ENCODE data around the gene TCF3. TPM values are rescaled to one million over a fixed set of nuclear protein-coding genes. Genes with fewer than 3 reads are reported as not detected.
"Not testable (repeated sequence)": the region's sequence is repeated elsewhere in the genome, so short reads cannot be mapped to it uniquely, and the experiment has no call there.

Gene TCF3
- total and polyA plus RNA-seq, 9 donors: 17.0 to 85.3 (median 60.7) TPM

DNA sequence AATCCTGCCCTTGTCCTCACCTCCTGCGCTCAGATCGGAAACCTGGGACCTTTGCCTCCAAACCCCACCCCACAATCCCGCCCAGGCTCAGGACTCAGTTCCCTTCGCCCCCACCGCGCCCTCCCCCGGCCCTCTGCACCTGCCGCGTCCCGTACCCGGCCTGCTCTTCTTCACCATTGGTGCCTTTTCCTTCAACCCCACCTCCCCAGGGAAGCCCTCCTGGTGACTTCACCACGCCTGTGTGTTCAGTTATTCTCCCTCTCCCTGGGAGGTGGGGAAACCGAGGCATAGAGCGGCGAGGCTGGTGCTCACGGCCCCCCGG is 19.3 kb upstream of the TCF3 start:
- Histone ChIP-seq H3K27ac (no peak overlapping the region), H3K36me3 (no peaks in the 10 kb centered on the region), H3K9me3 (no peaks in the 10 kb centered on the region), H3K27me3 (peaks cover 12% of the 10 kb centered on the region), H3K4me1 (ENCODE audit: insufficient read depth) (no peaks in the 10 kb centered on the region), H3K4me3 (no peak overlapping the region)
- intact Hi-C loops (cut with DNase I): loop anchor here (5.0 to 10.0 kb wide), 5 partner anchors 96 to 153 kb away; no protein-coding TSS in a partner anchor
- 2 to 3% (median 2%) methylated on average over 17 of the region's 17 CpGs for WGBS, 3 donors
- no peak for DNase-seq
- TF ChIP-seq, protein P1, sequence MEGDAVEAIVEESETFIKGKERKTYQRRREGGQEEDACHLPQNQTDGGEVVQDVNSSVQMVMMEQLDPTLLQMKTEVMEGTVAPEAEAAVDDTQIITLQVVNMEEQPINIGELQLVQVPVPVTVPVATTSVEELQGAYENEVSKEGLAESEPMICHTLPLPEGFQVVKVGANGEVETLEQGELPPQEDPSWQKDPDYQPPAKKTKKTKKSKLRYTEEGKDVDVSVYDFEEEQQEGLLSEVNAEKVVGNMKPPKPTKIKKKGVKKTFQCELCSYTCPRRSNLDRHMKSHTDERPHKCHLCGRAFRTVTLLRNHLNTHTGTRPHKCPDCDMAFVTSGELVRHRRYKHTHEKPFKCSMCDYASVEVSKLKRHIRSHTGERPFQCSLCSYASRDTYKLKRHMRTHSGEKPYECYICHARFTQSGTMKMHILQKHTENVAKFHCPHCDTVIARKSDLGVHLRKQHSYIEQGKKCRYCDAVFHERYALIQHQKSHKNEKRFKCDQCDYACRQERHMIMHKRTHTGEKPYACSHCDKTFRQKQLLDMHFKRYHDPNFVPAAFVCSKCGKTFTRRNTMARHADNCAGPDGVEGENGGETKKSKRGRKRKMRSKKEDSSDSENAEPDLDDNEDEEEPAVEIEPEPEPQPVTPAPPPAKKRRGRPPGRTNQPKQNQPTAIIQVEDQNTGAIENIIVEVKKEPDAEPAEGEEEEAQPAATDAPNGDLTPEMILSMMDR (IDR thresholded peaks at IDR 0.05): no peak
- TF ChIP-seq EP300 (IDR thresholded peaks at IDR 0.05): no peak
- no peak for TF ChIP-seq POLR2A (IDR thresholded peaks at IDR 0.05)

DNA sequence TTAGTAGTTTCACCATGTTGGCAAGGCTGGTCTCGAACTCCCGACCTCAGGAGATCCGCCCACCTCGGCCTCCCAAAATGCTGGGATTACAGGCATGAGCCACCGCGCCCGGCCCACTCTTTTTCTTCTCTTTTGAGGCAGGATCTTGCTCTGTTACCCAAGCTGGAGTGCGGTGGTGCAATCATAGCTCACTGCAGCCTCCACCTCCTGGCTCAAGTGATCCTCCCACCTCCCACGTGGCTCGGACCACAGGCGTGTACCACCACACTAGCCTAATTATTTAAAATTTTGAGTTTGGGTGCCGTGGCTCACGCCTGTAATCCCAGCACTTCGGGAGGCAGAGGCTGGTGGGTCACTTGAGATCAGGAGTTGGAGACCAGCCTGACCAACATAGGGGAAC is 18.3 kb upstream of the TCF3 start:
- not testable (repeated sequence) for H3K4me3 ChIP-seq, DNase-seq
- intact Hi-C loops (cut with DNase I): loop anchor here (5.0 to 10.0 kb wide), 5 partner anchors 97 to 154 kb away; no protein-coding TSS in a partner anchor

DNA sequence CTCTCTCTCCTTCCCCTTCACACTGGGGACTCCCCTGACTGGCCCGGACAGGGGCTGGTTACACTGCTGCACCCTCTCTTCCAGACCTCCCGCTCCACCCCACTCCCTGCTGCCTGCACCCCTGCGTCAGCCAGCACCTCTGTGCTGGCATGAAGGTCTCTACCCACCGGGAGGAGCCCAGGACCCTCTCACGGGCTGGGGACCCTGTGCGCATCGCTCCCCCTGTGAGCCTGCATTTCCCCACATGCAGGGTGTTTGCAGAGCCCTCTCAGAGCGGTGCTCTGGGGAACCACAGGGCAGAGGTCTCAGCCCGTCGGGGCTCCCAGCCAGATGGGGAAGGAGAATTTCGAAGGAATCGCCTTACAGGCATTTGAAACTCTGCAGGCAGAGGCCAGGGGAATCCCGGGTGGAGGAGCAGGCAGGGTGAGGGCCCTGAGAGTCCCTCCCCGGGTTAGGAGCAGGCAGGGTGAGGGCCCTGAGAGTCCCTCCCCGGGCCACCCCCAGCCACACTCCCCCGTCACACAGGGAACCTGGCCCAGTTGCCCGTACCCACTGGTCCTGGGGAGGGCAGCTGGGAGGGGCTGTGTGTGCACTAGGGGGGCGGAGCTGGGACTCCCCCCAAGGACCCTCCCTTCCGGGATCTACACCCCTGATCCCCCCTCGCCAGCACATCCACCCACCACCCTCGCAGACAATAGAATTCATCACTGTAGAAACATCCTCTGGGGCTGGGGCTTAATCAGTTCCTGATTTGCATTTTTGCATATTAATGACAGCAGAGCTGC is 16.3 kb upstream of the TCF3 start:
- Histone ChIP-seq H3K4me3 (no peak overlapping the region), H3K4me1 (ENCODE audit: insufficient read depth) (no peaks in the 10 kb centered on the region), H3K27ac (no peak overlapping the region), H3K9me3 (no peaks in the 10 kb centered on the region), H3K27me3 (no peaks in the 10 kb centered on the region), H3K36me3 (no peaks in the 10 kb centered on the region)
- TF ChIP-seq EP300 (IDR thresholded peaks at IDR 0.05) (no peak), POLR2A (IDR thresholded peaks at IDR 0.05) (no peak)
- TF ChIP-seq, protein P1 (IDR thresholded peaks at IDR 0.05): no peak
- intact Hi-C loops (cut with DNase I): no loop called here
- DNase-seq: no peak
- WGBS, 3 donors: 5 to 13% (median 6%) methylated on average over 19 to 21 of the region's 21 CpGs

More for the DNA sequence above, 18.3 kb upstream of the TCF3 start:
- H3K36me3 ChIP-seq; H3K27me3 ChIP-seq; H3K27ac ChIP-seq; H3K9me3 ChIP-seq; H3K4me1 ChIP-seq (ENCODE audit: insufficient read depth): not testable (repeated sequence)
- 41 to 48% (median 42%) methylated on average over 14 of the region's 14 CpGs for WGBS, 3 donors

DNA sequence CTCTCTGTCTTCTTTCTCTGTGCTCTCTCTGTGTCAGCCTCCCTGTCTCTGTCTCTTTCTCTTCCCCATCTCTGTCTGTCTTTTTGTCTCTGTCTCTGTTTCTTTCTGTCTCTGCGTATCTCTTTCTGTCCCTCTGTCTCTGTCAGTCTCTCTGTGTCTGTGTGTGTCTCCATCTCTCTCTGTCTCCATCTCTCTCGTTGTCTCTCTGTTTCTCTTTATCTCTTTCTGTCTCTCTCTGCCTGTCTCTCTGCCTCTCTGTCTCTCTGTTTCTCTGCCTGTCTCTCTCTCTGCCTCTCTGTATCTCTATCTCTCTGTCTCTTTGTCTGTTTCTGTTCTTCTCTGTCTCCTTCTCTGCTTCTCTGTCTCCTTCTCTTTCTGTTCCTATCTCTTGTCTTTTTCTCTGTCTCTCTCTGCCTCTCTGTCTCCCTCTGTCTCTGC is 15.7 kb upstream of the TCF3 start:
- H3K9me3 ChIP-seq: no peaks in the 10 kb centered on the region
- H3K36me3 ChIP-seq: no peaks in the 10 kb centered on the region
- no peak overlapping the region for H3K27ac ChIP-seq
- no peaks in the 10 kb centered on the region for H3K27me3 ChIP-seq
- intact Hi-C loops (cut with DNase I): no loop called here
- no peaks in the 10 kb centered on the region for H3K4me1 ChIP-seq (ENCODE audit: insufficient read depth)
- TF ChIP-seq, protein P1 (IDR thresholded peaks at IDR 0.05): no peak
- TF ChIP-seq POLR2A (IDR thresholded peaks at IDR 0.05): no peak
- TF ChIP-seq EP300 (IDR thresholded peaks at IDR 0.05): no peak
- 31 to 43% (median 40%) methylated on average over 2 of the region's 2 CpGs for WGBS, 3 donors
- DNase-seq: no peak
- no peak overlapping the region for H3K4me3 ChIP-seq

DNA sequence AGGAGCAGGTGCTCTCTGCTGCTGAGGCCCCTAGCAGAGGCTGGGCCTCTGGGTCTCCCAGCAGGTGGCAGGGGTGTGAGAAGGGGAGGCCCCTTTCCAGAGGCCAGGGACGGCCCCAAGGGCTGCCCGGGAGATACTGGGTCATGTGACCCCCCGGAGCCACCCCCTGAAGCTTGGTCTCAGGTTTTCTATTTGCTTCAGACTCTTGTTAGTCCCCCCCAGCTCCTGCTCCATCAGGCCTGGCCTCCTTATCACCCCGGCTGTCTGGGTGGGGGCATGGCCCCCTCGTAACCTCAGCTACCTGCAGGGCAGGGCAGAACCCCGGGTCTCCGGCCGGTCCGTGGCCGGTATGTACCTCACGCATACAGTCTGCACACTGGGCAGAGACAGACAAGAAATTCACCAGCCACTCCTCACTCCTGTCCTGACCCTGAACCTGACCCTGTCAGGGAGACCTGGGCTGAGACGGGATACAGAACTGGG is 13.2 kb upstream of the TCF3 start:
- Histone ChIP-seq H3K27me3 (no peaks in the 10 kb centered on the region), H3K36me3 (no peaks in the 10 kb centered on the region), H3K9me3 (no peaks in the 10 kb centered on the region), H3K4me3 (no peak overlapping the region), H3K4me1 (ENCODE audit: insufficient read depth) (no peaks in the 10 kb centered on the region), H3K27ac (no peak overlapping the region)
- 43 to 50% (median 49%) methylated on average over 12 of the region's 12 CpGs for WGBS, 3 donors
- DNase-seq: no peak
- intact Hi-C loops (cut with DNase I): no loop called here
- no peak for TF ChIP-seq EP300 (IDR thresholded peaks at IDR 0.05)
- TF ChIP-seq POLR2A (IDR thresholded peaks at IDR 0.05): no peak
- TF ChIP-seq, protein P1 (IDR thresholded peaks at IDR 0.05): no peak
